Brain microvascular endothelial cell (primary cell): Measurements from ENCODE around the gene FDXR.

ENCODE experiments used
- DNase-seq: peaks from one replicate; pipeline ENCODE4 v3.0.0-alpha.2; 2020
- H3K27ac ChIP-seq: fragments of 250-450 bp; sonication (Bioruptor Pico); 2 replicates; pipeline ENCODE4 v1.5.1; 2020; ENCODE audit warnings: mild to moderate bottlenecking, moderate library complexity
- H3K27me3 ChIP-seq: fragments of 250-450 bp; sonication (Bioruptor Pico); replicated peaks from 2 replicates; pipeline ENCODE4 v1.5.1; 2020; ENCODE audit warnings: mild to moderate bottlenecking
- H3K36me3 ChIP-seq: fragments of 250-450 bp; sonication (Bioruptor Pico); replicated peaks from 2 replicates; pipeline ENCODE4 v1.5.1; 2020; ENCODE audit warnings: mild to moderate bottlenecking
- H3K4me3 ChIP-seq: 2 replicates; pipeline ENCODE4 v1.5.1; 2011; ENCODE audit warnings: low read depth, mild to moderate bottlenecking, control low read depth, low read length, moderate library complexity
- CTCF ChIP-seq: IDR thresholded peaks from 2 replicates; pipeline ENCODE4 v1.5.1; 2011; ENCODE audit warnings: low read depth, mild to moderate bottlenecking, moderate library complexity, low read length, control low read depth, inconsistent platforms; ENCODE audit errors: missing control alignments
- in situ Hi-C: cut with HindIII; loops from 2 replicates; pipeline ENCODE4 v1.10.0; 2017; ENCODE audit warnings: low sequenced_read_pairs, low pct_ligation_motif_present

FDXR gene

GRCh38 chr17:74878658-74879057 lies 5.9 kb upstream of the FDXR start:
- no peaks in the 10 kb centered on the region for H3K36me3 ChIP-seq
- no peak overlapping the region for H3K4me3 ChIP-seq
- no peak for TF ChIP-seq CTCF
- no peak overlapping the region for H3K27ac ChIP-seq
- peaks cover 10% of the 10 kb centered on the region for H3K27me3 ChIP-seq
- no peak for DNase-seq
- in situ Hi-C loops = no loop called here

- H3K27ac ChIP-seq = no peak overlapping the region
- peaks cover 6% of the 10 kb centered on the region for H3K27me3 ChIP-seq
- H3K4me3 ChIP-seq = no peak overlapping the region
- in situ Hi-C loops = no loop called here
- DNase-seq = no peak
- TF ChIP-seq CTCF = no peak
- no peaks in the 10 kb centered on the region for H3K36me3 ChIP-seq
Observed at GRCh38 chr17:74877592-74878548, 5.1 kb upstream of the FDXR start.

GRCh38 chr17:74875977-74876593 lies 3.3 kb upstream of the FDXR start:
- no peak for TF ChIP-seq CTCF
- H3K4me3 ChIP-seq = no peak overlapping the region
- no peaks in the 10 kb centered on the region for H3K36me3 ChIP-seq
- peaks cover 3% of the 10 kb centered on the region for H3K27me3 ChIP-seq
- H3K27ac ChIP-seq = no peak overlapping the region
- in situ Hi-C loops = no loop called here
- no peak for DNase-seq

GRCh38 chr17:74875155-74875976 lies 2.6 kb upstream of the FDXR start:
- no peak overlapping the region for H3K27ac ChIP-seq
- H3K36me3 ChIP-seq = no peaks in the 10 kb centered on the region
- no peak overlapping the region for H3K4me3 ChIP-seq
- DNase-seq = no peak
- in situ Hi-C loops = no loop called here
- no peak for TF ChIP-seq CTCF
- H3K27me3 ChIP-seq = no peaks in the 10 kb centered on the region

- H3K27ac ChIP-seq = no peak overlapping the region
Observed at GRCh38 chr17:74874615-74875037, 1.8 kb upstream of the FDXR start.

More at GRCh38 chr17:74874615-74875037, 1.8 kb upstream of the FDXR start:
- no peak overlapping the region for H3K4me3 ChIP-seq
- no peak for DNase-seq
- TF ChIP-seq CTCF = no peak
- H3K36me3 ChIP-seq = no peaks in the 10 kb centered on the region
- no peaks in the 10 kb centered on the region for H3K27me3 ChIP-seq
- in situ Hi-C loops = no loop called here
